ENCODE measurements around the gene MRPS18A. TPM values are rescaled to one million over a fixed set of nuclear protein-coding genes. Genes with fewer than 3 reads are reported as not detected.

The MRPS18A gene
- total RNA-seq, 2 experiments from 2014 or later, result 45.4 to 52.9 TPM

DNA sequence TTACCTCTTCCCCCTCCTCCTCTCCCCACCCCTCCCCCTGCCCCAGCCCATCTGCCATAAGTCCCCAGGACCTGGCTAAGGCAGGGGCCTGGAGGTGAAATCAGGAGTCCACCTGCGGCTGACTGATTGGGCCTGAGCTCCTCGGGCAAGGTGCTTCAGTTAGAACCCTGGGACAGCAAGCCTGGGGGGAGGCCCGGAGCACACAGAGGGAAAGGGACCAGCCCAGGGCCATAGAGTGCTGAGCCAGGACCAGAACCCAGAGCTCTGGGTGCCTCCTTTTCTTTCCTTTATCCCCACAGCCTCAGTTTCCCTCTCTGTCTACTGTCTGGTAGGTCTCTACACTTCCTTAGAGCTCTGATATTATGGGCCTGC is 46.7 kb upstream of the MRPS18A start:
- H3K9me3 Mint-ChIP-seq, result peaks cover 19% of the 10 kb centered on the region
- H3K27ac Mint-ChIP-seq, result peak overlapping the region; percentile 86
- peaks cover 14% of the 10 kb centered on the region for H3K4me1 Mint-ChIP-seq (ENCODE audit: low read depth)
- H3K4me3 Mint-ChIP-seq, result no peak overlapping the region
- ATAC-seq (no peak), DNase-seq (no peak)
- H3K36me3 Mint-ChIP-seq (ENCODE audit: low read depth), result no peaks in the 10 kb centered on the region
- intact Hi-C loops (cut with micrococcal nuclease), result no loop called here
- no peaks in the 10 kb centered on the region for H3K27me3 Mint-ChIP-seq
- ChIA-PET POLR2A (interaction anchor here (0.8 to 1.2 kb wide), 3 partner anchors 11 to 39 kb away, joined by 3 to 7 read pairs (median 3); no protein-coding TSS in a partner anchor), CTCF (interaction anchor here (1.0 to 1.2 kb wide), 4 partner anchors 10 to 35 kb away, joined by 3 to 6 read pairs (median 4); partner anchors contain the start of gene VEGFA)
- TF ChIP-seq, protein P1, sequence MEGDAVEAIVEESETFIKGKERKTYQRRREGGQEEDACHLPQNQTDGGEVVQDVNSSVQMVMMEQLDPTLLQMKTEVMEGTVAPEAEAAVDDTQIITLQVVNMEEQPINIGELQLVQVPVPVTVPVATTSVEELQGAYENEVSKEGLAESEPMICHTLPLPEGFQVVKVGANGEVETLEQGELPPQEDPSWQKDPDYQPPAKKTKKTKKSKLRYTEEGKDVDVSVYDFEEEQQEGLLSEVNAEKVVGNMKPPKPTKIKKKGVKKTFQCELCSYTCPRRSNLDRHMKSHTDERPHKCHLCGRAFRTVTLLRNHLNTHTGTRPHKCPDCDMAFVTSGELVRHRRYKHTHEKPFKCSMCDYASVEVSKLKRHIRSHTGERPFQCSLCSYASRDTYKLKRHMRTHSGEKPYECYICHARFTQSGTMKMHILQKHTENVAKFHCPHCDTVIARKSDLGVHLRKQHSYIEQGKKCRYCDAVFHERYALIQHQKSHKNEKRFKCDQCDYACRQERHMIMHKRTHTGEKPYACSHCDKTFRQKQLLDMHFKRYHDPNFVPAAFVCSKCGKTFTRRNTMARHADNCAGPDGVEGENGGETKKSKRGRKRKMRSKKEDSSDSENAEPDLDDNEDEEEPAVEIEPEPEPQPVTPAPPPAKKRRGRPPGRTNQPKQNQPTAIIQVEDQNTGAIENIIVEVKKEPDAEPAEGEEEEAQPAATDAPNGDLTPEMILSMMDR (IDR thresholded peaks at IDR 0.05), result no peak

GRCh38 chr6:43733471-43734293 is 46.1 kb upstream of the MRPS18A start:
- intact Hi-C loops (cut with micrococcal nuclease), result no loop called here
- Mint-ChIP-seq H3K27me3 (no peaks in the 10 kb centered on the region), H3K4me1 (ENCODE audit: low read depth) (peaks cover 14% of the 10 kb centered on the region), H3K4me3 (no peak overlapping the region), H3K9me3 (peaks cover 21% of the 10 kb centered on the region), H3K36me3 (ENCODE audit: low read depth) (no peaks in the 10 kb centered on the region), H3K27ac (peak overlapping the region; percentile 86)
- POLR2A ChIA-PET, result interaction anchor here (1.1 to 1.2 kb wide), 2 partner anchors 37 to 40 kb away, joined by 3 to 7 read pairs; no protein-coding TSS in a partner anchor
- TF ChIP-seq, protein P1 (IDR thresholded peaks at IDR 0.05), result no peak
- peak; percentile 73 for DNase-seq
- CTCF ChIA-PET, result interaction anchor here (1.0 to 1.2 kb wide), 2 partner anchors 9 to 36 kb away, joined by 5 to 6 read pairs; partner anchors contain the start of gene VEGFA
- peak; percentile 91 for ATAC-seq

- CTCF ChIA-PET, result interaction anchor here (1.1 to 1.6 kb wide), 2 partner anchors 39 to 63 kb away, joined by 4 read pairs; no protein-coding TSS in a partner anchor
- TF ChIP-seq, protein P1 (IDR thresholded peaks at IDR 0.05), result no peak
Measured at GRCh38 chr6:43730634-43731033, 43.0 kb upstream of the MRPS18A start.

GRCh38 chr6:43729537-43729936 is 41.9 kb upstream of the MRPS18A start:
- Mint-ChIP-seq H3K27me3 (no peaks in the 10 kb centered on the region), H3K36me3 (ENCODE audit: low read depth) (no peaks in the 10 kb centered on the region), H3K27ac (no peak overlapping the region), H3K4me3 (no peak overlapping the region), H3K9me3 (peaks cover 21% of the 10 kb centered on the region), H3K4me1 (ENCODE audit: low read depth) (peaks cover 35% of the 10 kb centered on the region)
- TF ChIP-seq, protein P1 (IDR thresholded peaks at IDR 0.05), result no peak
- ATAC-seq, result no peak
- CTCF ChIA-PET, result interaction anchor here (1.6 kb wide), 1 partner anchor 62 kb away, joined by 4 read pairs; no protein-coding TSS in a partner anchor
- POLR2A ChIA-PET, result no interaction called here
- no peak for DNase-seq
- intact Hi-C loops (cut with micrococcal nuclease), result no loop called here

More at GRCh38 chr6:43730634-43731033, 43.0 kb upstream of the MRPS18A start:
- intact Hi-C loops (cut with micrococcal nuclease), result no loop called here
- H3K4me1 Mint-ChIP-seq (ENCODE audit: low read depth), result peaks cover 27% of the 10 kb centered on the region
- H3K36me3 Mint-ChIP-seq (ENCODE audit: low read depth), result no peaks in the 10 kb centered on the region
- ATAC-seq, result no peak
- POLR2A ChIA-PET, result no interaction called here
- peaks cover 21% of the 10 kb centered on the region for H3K9me3 Mint-ChIP-seq
- no peak overlapping the region for H3K4me3 Mint-ChIP-seq
- H3K27ac Mint-ChIP-seq, result no peak overlapping the region
- H3K27me3 Mint-ChIP-seq, result no peaks in the 10 kb centered on the region
- no peak for DNase-seq

GRCh38 chr6:43728586-43728985 is 41.0 kb upstream of the MRPS18A start:
- H3K36me3 Mint-ChIP-seq (ENCODE audit: low read depth), result no peaks in the 10 kb centered on the region
- no peak overlapping the region for H3K27ac Mint-ChIP-seq
- ATAC-seq (no peak), DNase-seq (no peak)
- ChIA-PET CTCF (interaction anchor here (1.6 kb wide), 1 partner anchor 41 kb away, joined by 9 read pairs; the partner anchor contains the start of gene VEGFA), POLR2A (interaction anchor here (0.8 kb wide), 1 partner anchor 509 kb away, joined by 3 read pairs; no protein-coding TSS in a partner anchor)
- H3K4me3 Mint-ChIP-seq, result no peak overlapping the region
- H3K4me1 Mint-ChIP-seq (ENCODE audit: low read depth), result peaks cover 38% of the 10 kb centered on the region
- intact Hi-C loops (cut with micrococcal nuclease), result no loop called here
- peaks cover 21% of the 10 kb centered on the region for H3K9me3 Mint-ChIP-seq
- no peaks in the 10 kb centered on the region for H3K27me3 Mint-ChIP-seq
- TF ChIP-seq, protein P1 (IDR thresholded peaks at IDR 0.05), result no peak

Measured in activated CD8-positive, alpha-beta T cell treated with anti-CD3 and anti-CD28 coated beads for 36 hours (primary cell).